Sciatic nerve (tissue), 2 donors: ENCODE results near the gene AFF2. TPM values are rescaled to one million over a fixed set of nuclear protein-coding genes. Genes with fewer than 3 reads are reported as not detected.

Experiments used
- ATAC-seq: fragments of 200-7000 bp; cut with Tn5 transposase; one replicate; pipeline ENCODE4 v1.9.1; 2020; ENCODE audit warnings: mild to moderate bottlenecking, moderate library complexity
- DNase-seq: peaks from one replicate; pipeline ENCODE4 v3.0.0-alpha.2; 2020; ENCODE audit warnings: low spot score
- intact Hi-C: fragments of 100-400 bp; cut with DNase I; formaldehyde crosslinking; loops from one replicate; pipeline ENCODE4 v1.14.2; 2022
- total RNA-seq: library from RNA; stranded (reverse); fragmentation: NEBNext Ultra II Directional; extraction: Animal tissue kit (Norgen Biotek cat#: 25700); gene quantifications from one replicate; pipeline ENCODE4 v1.2.1, GENCODE V29; 2021
- donor health status: DM: no; HTN: no; CAD: no.
- donor health status: DM: no; HTN: no; CAD: no.

Gene AFF2
- total RNA-seq, 1 donor from 2014 or later: 7.6 TPM

- DNase-seq (no peak), ATAC-seq (no peak)
- intact Hi-C loops: no loop called here
Observed at GRCh38 chrX:148530464-148531077, 30.2 kb downstream of the AFF2 start.

- intact Hi-C loops: no loop called here
- DNase-seq (no peak), ATAC-seq (no peak)
Observed at GRCh38 chrX:148534291-148534690, 33.9 kb downstream of the AFF2 start.

GRCh38 chrX:148535639-148536038 lies 35.2 kb downstream of the AFF2 start:
- ATAC-seq (no peak), DNase-seq (no peak)
- intact Hi-C loops: no loop called here

- intact Hi-C loops: no loop called here
- DNase-seq: no peak
- no peak for ATAC-seq
Observed at GRCh38 chrX:148536961-148537360, 36.5 kb downstream of the AFF2 start.

- intact Hi-C loops: no loop called here
- ATAC-seq (no peak), DNase-seq (no peak)
Observed at GRCh38 chrX:148537556-148538182, 37.3 kb downstream of the AFF2 start.

- ATAC-seq: no peak
- no peak for DNase-seq
- intact Hi-C loops: no loop called here
Observed at GRCh38 chrX:148538582-148538981, 38.2 kb downstream of the AFF2 start.

- DNase-seq: no peak
- intact Hi-C loops: no loop called here
- ATAC-seq: no peak
Observed at GRCh38 chrX:148540114-148540513, 39.7 kb downstream of the AFF2 start.

GRCh38 chrX:148540671-148541583 lies 40.5 kb downstream of the AFF2 start:
- ATAC-seq: no peak
- no peak for DNase-seq
- intact Hi-C loops: no loop called here

- ATAC-seq: no peak
- intact Hi-C loops: no loop called here
- no peak for DNase-seq
Observed at GRCh38 chrX:148541584-148541940, 41.1 kb downstream of the AFF2 start.

- intact Hi-C loops: no loop called here
- ATAC-seq (no peak), DNase-seq (no peak)
Observed at GRCh38 chrX:148542481-148543255, 42.3 kb downstream of the AFF2 start.

- intact Hi-C loops: no loop called here
- ATAC-seq (no peak), DNase-seq (no peak)
Observed at GRCh38 chrX:148552775-148553174, 52.4 kb downstream of the AFF2 start.

GRCh38 chrX:148555101-148555500 lies 54.7 kb downstream of the AFF2 start:
- no peak for ATAC-seq
- no peak for DNase-seq
- intact Hi-C loops: no loop called here

- intact Hi-C loops: no loop called here
- DNase-seq (no peak), ATAC-seq (no peak)
Observed at GRCh38 chrX:148555571-148556243, 55.3 kb downstream of the AFF2 start.

GRCh38 chrX:148556498-148556897 lies 56.1 kb downstream of the AFF2 start:
- intact Hi-C loops: no loop called here
- ATAC-seq: no peak

GRCh38 chrX:148562846-148563245 lies 62.4 kb downstream of the AFF2 start:
- ATAC-seq (no peak), DNase-seq (no peak)
- intact Hi-C loops: no loop called here

More at GRCh38 chrX:148556498-148556897, 56.1 kb downstream of the AFF2 start:
- no peak for DNase-seq

GRCh38 chrX:148567229-148567628 lies 66.8 kb downstream of the AFF2 start:
- DNase-seq (no peak), ATAC-seq (no peak)
- intact Hi-C loops: no loop called here

- no peak for ATAC-seq
- DNase-seq: no peak
- intact Hi-C loops: no loop called here
Observed at GRCh38 chrX:148567779-148568178, 67.4 kb downstream of the AFF2 start.

- intact Hi-C loops: no loop called here
- DNase-seq: no peak
- no peak for ATAC-seq
Observed at GRCh38 chrX:148568763-148569162, 68.3 kb downstream of the AFF2 start.

- DNase-seq (no peak), ATAC-seq (no peak)
- intact Hi-C loops: no loop called here
Observed at GRCh38 chrX:148572337-148572736, 71.9 kb downstream of the AFF2 start.
